GOT3 (cell line): ENCODE measurements around the gene DCAF17.
"Not testable (repeated sequence)": the region's sequence is repeated elsewhere in the genome, so short reads cannot be mapped to it uniquely, and the experiment has no call there.

Source experiments
- DNase-seq: peaks from one replicate; lab custom pipeline; 2025; ENCODE audit warnings: mixed read lengths; lab: John Stamatoyannopoulos, UW

The DCAF17 gene

DNA sequence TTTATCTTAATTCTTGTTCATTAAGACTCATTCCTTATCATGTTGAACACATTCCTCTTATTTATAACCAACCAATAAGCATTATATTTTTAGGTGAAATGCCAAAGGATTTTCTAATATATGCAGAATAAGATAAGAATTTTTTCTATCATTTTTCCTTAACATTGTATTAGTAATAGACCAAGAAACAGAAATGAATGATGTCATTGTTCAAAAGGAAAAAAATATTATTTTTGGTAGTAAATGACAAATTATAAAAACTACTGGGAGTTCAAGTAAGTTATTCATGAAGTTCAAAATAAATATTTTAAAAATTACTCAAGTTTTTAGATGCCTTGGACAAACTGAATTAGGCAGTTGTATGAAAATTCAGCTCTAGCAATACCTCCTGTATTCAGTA, 25.5 kb downstream of the DCAF17 start:
- no peak for DNase-seq

DNA sequence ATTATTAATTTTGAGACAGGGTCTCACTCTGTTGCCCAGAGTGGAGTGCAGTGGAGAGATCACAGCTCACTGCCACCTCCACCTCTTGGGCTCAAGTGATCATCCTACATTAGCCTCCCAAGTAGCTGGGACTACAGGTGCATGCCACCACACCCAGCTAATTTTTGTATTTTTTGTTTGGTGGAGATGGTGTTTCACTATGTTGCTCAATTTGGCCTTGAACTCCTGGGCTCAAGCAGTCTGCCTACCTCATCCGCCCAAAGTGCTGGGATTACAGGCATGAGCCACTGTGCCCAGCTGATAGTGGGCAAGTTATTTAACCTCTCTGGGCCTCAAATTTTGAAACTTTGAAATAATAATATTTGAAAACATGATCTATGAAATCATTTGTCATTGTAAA, 26.5 kb downstream of the DCAF17 start:
- no peak for DNase-seq

DNA sequence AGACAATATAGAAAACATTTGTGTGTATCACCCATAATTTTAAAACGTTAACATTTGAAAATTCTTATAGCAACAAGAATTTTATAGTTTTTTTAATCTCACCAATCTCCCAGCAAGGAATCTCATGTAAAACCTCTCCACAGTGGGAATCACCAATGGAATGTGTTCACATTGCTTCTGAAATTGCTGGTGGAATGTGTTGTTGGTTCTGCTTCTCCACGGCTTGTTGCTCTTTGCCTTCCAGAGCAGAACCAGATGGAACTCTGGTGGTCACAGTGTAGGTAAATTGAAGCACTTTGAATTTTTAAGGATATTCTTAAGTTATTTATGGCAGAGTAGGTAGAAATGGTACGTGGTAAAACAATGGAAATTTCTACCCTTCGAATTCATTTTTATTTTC, 35.1 kb downstream of the DCAF17 start:
- no peak for DNase-seq

DNA sequence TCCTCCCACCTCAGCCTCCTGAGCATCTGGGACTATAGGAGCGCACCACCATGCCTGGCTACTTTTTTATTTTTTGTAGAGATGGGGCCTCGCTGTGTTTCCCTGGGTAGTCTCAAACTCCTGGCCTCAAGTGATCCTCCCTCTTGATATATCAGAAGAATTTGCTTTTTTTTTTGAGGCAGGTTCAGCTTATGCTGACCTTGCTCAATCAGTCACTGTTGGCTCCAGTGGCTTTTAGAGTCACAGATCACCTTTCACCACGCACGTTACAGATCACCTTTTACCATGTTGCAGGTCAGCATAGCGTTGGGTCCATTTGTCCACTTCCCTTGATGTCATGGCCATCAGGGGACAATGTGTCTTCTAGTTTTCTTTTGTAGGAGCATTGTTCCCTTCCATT, 36.1 kb downstream of the DCAF17 start:
- no peak for DNase-seq

DNA sequence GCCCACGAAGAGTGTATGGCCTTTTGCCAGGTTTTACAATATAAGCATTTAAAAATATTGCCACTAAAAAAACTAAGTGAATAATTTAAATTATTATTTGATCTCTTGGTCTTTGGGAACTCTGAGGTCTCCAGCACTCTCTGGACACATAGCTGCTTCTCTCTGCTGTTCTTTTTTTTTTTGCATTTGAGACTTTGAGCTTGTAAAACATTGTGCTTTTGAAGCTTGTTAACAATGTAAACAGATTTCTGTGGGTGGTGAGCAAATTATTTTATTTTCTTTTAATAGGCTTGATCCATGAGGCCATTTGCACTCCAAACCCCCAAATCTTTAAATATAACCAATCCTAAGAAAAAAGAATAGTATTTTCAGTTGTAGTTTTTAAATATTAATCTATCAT, 42.0 kb downstream of the DCAF17 start:
- no peak for DNase-seq

DNA sequence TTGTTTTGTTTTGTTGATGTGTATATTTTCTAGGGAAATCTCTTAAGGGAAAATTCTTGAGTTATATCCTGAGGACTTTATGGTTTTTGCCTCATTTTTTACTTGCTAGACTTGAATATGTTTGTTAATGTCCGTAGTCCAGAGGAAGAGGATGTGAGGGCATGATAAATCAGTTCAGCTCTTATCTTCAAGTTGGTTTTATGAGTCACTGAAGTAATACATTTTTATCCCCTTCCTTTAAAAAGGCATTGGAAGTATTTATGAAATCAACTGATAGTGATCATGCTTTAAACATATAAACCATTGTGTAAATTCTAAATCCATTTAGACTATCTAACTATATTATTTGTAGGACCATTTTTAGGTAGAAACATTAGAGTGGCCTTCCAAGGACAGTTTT, 44.3 kb downstream of the DCAF17 start:
- DNase-seq = no peak

DNA sequence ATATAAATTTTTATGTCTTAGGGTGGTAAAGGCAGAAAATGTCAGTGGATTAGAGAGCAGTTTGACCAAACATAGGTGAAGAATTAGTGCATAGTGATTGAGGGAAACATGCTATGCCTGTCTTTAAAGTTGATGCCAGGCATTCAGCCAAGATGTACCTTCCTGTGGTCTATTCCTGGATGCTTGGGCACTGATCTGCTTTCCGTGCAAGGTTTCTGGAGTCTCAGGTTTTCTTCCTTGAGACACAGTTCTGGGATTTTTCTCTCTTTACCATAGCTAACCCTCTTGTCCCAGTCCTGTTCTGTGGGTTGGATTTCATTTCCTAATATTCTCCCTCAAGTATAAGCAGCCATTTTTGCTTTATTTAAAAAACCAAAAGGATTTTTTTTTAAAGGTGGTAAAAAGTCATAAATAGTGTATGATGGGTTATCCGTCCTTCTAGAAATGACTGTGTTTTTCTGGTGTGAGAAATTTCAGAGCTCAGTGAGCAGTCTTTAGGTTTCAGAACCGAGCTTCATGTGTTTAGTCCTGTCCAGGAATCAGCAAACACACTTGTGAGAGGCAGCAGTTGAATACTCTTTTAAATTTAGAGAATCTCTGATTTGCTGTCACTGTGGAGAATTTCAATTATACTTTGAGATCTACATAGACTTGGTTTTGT, 45.3 kb downstream of the DCAF17 start:
- no peak for DNase-seq

DNA sequence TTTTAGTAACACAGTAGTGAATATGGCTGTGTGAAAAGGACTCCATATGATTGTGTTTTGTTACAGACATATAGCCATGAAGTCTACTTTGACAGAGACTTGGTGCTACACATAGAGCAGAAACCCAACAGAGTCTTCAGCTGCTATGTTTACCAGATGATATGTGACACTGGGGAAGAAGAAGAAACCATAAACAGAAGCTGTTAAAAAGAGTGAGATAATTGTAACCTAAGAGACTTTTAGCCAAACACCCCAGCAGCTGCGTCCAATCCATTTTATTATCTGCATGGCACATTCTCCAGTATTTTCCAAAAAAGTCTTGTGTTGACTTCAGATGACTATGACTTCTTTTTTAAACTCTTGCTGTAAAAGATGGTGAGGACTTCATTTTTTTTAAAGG, 46.9 kb downstream of the DCAF17 start:
- DNase-seq = no peak

DNA sequence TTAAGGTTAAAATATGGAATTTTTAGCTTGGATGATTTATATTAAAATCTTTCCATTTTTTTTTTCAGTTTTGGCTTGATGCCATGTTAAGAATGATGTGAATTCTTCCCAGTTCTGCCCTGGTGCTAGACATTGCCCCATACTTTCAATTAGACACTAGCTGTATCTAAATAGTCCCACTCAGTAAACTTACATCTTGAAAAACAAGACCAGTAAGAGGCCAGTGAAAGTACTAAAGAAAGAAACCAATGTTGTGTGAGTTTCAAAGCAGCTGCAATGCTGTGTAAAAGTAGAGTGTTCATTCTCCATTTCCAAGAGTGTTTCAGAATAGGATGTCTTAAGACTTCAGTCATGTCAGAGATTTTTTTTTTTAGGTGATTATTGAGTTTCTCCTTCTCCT, 48.3 kb downstream of the DCAF17 start:
- no peak for DNase-seq

DNA sequence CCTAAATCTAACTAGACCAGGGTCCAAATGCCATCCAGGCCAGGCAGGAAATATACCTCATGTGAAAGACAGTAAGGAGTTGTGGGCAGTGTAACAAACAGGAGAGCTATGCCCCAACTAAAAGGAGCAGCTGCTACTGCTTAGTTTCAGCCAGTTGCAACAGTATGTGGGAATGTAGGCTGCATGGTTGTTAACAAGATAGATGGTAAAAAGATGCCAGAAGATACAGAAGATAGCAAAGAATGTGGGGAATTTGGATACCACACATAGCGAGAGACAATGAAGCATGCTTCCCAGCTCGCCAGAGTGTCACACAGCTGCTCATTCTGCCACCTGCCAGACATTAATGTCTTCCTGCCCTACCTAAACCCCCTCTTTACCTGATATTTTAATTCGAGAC, 48.9 kb downstream of the DCAF17 start:
- DNase-seq = no peak

DNA sequence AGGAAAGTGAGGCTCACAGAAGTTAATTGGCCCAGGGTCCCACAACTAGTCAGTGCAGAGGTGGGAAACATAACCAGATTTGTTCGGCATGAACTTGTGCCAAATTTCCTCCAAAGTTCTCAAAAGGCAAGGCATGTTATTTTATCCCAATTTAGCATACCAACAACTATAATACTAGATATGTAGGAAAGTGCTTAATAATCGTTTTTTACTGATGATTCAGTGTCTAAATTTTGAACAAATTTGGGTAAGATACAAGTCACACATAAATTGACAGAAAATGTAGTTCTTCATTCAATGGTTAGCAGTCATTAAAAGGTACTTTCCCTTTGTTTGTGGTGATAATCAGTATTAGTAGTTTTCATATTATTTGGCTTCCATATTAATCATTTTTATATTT, 49.8 kb downstream of the DCAF17 start:
- no peak for DNase-seq

DNA sequence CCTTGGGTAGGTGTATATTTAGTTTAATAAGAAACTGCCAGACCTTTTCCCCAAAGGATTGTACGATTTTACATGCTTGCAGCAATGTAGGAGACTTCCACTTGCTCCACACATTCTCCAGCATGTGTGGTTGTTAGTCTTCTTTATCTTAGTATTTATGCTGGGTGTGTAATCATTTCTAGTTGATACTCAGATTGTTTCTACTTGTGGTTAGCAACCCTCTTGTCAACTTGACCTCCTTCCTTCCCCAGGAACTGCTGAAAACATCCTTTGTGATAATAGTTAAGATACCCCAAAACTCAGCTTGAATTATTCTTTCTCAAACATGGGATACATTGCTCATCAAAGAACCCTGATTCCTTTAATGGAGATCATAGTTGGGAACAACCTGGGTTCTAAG, 51.1 kb downstream of the DCAF17 start:
- DNase-seq = no peak

DNA sequence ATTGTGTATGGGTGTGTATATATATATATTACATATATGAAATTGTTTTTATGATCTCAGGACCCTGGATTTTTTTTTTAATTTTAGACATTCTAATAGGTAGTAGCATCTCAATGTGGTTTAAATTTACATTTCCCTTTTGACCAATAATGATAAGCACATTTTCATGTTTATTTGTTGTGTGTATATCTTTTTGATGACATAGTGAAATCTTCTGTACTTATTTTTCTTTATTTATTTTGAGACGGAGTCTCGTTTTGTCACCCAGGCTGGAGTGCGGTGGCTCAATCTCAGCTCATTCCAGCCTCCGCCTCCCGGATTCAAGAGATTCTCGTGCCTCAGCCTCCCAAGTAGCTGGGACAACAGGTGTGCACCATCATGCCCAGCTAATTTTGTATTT, 53.2 kb downstream of the DCAF17 start:
- no peak for DNase-seq

DNA sequence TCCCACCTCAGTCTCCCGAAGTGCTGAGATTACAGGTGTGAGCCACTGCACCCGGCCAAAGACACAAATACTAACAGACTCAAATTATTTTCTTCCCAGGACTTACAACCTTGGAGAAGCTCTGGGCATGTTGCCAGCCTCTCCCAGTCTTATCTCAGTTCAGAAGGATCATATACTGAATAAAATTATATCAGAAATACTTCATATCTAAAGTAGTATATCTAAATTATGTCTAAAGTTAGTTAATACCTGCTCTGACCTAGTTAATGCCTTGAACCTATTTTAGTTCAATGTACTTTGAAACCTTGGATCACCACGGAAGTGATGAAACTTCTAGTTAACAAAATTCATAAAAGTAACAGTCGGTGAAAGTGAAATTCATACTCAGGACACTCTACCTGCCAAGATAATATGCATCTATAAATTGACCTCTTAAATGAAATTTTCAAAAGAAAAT, 53.8 kb downstream of the DCAF17 start:
- DNase-seq = no peak

DNA sequence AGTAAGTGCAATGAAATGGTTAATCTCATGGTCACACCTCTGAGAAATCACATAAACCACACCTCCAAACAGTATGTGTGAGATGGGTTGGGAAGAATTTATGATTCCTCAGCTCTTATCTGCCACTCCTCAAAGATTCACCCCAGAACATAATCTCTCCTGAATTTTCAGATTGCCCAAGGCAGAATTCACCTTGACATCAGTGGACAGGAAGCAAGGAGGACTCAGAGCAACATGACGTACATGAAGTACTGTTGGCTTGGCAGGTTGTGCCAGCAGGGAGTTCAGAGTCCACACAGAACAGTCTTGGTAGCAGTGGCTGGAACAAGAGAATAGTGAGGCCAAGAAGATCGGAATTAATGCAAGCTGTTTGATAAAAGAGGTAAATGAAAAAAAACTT, 56.6 kb downstream of the DCAF17 start:
- no peak for DNase-seq

DNA sequence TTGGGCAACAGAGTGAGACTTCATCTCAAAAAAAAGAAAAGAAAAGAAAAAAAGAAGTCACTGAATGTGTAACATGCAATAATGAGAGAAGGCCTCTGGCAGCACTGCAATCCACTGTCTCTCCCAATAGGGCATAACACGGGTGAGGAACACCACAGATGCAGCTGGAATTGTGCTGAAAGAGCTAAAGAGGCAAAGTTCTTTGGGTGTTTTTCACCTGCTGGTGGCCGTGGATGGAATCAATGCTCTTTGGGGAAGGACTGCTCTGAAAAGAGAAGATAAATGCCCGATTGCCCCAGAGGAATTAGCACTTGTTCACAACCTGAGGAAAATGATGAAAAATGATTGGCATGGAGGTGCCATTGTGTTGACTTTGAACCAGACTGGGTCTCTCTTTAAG, 57.3 kb downstream of the DCAF17 start:
- DNase-seq = no peak

DNA sequence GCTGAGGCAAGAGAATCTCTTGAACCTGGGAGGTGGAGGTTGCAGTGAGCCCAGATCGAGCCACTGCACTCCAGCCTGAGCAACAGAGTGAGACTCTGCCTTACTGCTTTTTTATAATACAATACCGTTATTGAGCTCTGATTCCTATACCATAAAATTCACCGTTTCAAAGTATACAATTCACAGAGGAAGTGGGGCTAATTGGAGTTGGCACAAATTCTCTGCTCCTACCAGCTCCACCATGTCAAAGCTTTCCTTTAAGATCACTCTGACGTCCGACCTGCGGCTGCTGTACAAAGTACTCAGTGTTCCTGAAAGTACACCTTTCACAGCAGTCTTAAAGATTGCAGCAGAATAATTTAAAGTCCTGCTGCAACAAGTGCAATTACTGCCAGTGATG, 58.6 kb downstream of the DCAF17 start:
- DNase-seq = no peak

DNA sequence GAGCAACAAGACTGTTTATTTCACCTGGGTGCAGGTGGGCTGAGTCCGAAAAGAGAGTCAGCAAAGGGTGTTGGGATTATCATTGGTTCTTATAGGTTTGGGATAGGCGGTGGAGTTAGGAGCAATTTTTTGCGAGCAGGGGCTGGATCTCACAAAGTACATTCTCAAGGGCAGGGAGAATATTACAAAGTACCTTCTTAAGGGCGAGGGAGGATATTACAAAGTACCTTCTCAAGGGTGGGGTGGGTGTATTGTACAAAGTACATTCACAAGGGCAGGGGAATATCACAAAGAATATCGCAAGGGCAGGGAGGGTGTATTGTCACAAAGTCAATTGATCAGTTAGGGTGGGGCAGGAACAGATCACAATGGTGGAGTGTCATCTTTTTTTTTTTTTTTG, 63.6 kb downstream of the DCAF17 start:
- not testable (repeated sequence) for DNase-seq

DNA sequence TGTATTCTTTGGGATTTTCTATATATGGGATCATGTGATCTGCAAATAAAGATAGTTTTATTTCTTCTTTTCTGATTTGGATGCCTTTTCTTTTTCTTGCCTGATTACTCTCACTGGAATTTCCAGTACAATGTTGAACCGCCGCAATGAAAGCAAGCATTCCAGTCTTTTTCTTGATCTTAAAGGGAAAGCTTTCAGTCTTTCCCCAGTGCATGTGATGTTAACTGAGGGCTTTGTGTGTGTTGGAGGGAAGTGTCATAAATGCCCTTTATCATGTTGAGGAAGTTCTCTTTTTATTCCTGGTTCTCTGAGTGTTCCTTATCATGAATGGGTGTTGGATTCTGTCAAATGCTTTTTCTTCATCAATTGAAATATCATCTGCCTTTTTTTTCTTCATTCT, 71.3 kb downstream of the DCAF17 start:
- no peak for DNase-seq

DNA sequence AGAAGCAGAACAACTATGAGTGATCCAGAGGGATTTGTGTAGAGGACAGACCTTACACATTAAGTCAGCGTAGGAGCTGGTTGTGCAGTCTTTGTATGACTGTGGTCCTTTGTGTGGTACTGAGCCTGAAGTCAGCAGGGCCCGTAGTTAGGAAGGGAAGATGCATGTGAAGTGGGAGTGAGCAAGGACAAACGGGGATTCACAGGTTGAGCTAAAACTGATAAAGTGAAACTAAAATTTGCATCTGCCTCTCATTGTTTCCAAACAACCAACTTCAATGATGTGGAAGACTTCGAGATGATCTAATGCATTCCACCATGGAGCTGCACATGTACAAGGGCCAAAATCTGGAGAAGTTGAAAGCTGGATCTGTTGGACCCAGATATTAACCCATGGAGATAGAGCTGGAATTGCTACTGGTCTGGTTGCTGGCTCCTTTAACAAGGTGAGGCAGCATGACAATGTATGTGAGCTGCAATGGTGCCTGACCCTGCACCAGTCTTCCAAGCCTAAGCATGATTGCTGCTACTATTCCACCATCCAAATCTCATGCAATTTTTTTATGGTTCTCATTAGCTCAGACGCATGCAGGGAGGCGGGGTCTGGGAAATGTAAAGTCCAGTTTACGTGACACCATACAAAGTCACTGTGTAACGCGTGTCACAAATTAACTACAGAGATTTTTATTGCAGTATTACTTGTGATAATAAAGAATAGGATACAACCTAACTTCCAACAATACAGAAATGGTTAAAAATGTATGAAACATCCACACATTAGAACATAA, 76.1 kb downstream of the DCAF17 start:
- DNase-seq = no peak

DNA sequence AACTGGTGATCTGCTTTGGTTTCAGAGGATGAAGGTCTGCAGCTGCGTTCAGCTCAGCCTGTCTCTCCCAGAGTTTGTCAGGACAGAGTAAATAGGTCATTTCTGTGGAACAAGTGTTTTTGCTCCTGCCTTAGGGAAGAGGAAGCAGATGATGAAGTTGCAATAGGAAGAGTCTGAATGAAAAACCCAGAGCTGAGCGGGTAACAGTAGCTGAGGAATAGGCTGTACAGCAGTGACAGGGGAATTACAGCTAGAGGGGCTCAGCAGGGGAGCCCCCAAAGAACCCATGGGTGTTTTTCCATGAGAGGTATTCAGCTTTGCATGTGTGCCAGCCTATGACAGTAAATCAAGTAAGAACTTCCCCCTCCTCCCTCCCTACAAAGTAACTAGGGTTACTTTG, 78.0 kb downstream of the DCAF17 start:
- DNase-seq = no peak

DNA sequence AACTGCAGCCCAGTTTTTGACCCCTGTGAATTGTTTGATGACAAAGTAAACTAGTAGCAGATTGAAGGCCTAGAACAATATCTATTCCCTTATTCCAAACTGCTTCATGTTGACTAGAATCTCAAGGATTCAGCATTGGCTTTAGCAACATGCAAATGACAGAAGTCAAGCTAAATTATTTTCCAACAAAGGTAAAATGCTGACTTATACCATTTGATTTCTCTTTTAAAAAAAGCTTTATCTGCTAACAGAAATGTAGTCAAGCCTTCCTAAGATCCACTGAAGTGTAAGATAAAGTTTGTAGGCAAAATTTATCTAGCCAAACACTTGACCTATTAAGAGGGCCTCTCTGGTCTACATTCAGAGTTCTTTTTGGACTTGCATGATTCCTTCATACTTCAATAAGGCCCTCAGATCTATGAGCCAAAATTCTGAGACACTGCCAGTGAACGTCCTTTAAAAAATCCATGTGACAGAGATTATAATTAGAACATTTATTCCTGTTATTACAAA, 78.7 kb downstream of the DCAF17 start:
- DNase-seq = no peak

DNA sequence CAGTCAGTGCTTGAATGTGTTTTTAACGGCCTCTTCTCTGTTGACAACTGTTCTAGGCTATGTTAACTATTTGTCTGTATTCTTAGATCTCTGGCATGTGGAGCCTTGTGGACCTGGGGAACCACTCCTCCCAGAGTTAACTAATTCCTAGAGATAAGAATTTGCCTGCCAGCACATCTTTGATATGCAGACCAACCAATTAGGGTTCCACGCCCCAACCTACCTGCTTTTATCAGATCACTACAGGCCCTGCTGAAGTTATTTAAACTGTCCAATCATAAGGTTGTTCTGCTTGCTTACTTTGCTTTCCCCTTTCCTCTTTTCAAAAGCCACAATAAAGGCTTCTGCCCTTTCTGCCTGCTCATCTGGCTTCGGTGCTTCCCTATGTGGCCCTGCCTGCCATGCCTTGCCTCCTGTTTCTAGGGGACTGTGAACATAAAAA, 79.7 kb downstream of the DCAF17 start:
- DNase-seq = no peak
